Stimulated activated CD4-positive, alpha-beta T cell treated with anti-CD3 and anti-CD28 coated beads, Interleukin-15, amount 100 ng/mL, for 24 hours (primary cell): ENCODE results near the gene INAFM1.
"Not testable (repeated sequence)": the region's sequence is repeated elsewhere in the genome, so short reads cannot be mapped to it uniquely, and the experiment has no call there.

Experiments
- DNase-seq: peaks from one replicate; pipeline ENCODE4 v3.0.0-alpha.2; 2020

Gene INAFM1

GRCh38 chr19:47241919-47242577 lies 32.6 kb upstream of the INAFM1 start:
- no peak for DNase-seq

- no peak for DNase-seq
Observed at GRCh38 chr19:47243364-47243775, 31.3 kb upstream of the INAFM1 start.

DNA sequence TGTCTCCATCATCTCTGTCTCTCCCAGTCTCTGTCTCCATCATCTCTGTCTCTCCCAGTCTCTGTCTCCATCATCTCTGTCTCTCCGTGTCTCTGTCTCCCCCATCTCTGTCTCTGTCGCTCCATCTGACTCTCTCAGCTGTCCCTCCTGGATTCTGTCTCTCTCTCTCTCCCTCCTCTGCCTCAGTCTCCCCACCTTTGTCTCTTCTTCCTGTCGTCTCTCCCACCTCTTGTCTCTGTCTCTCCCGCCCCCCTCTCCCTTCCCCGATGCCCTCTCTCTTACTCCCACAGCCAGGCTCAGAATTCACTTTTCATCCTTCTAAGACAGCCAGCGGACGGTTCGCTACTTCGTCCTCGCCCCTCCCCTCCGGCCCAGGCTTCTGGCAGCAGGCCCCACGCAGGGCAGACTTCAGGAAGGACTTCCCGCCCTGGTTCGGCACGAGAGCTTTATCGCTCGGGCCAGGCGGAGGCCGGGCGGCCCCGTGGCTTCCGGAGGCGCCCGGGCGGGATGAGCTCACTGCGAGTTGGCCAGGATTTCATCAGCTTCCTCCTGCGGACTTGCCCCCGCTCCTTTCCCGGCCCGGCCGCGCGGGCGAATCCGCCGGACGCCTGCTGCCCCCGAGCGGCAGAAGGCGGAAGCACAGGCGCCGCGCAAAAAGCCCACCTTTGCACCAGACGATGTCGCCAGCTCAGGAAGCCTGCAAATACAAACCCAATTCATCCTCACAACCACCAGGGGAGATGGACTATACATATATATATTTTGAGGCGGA lies 30.7 kb upstream of the INAFM1 start:
- peak; percentile 93 for DNase-seq

GRCh38 chr19:47247308-47247990 lies 27.2 kb upstream of the INAFM1 start:
- peak; percentile 88 for DNase-seq

DNA sequence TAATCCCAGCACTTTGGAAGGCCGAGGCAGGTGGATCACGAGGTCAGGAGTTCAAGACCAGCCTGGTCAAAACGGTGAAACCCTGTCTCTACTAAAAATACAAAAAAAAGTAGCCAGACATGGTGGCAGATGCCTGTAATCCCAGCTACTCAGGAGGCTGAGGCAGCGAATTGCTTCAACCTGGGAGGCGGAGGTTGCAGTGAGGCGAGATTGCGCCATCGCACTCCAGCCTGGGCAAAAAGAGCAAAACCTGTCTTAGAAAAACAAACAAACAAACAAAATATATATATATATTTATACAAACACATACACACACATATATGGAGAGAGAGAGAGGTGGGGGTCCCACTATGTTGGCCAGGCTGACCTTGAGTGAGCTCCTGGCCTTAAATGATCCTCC lies 21.7 kb upstream of the INAFM1 start:
- not testable (repeated sequence) for DNase-seq

DNA sequence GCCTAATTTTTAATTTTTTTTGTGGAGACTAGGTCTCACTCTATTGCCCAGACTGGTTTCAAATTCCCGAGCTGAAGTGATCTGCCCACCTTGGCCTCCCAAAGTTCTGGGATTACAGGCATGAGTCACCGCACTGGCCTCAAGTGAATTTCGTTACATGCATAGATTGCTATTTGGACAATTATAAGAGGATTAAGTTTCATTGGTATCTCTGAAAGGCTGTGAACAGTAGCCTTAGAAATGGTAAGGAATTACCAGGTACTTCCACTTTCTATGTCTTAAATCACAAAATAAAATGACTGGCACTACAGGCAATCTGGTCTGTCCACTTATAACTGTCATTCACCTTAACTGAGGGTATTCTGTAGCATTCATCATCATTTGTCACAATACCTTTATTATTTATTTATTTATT lies 21.2 kb upstream of the INAFM1 start:
- DNase-seq: no peak

- DNase-seq: no peak
Observed at GRCh38 chr19:47253970-47254369, 20.7 kb upstream of the INAFM1 start.

DNA sequence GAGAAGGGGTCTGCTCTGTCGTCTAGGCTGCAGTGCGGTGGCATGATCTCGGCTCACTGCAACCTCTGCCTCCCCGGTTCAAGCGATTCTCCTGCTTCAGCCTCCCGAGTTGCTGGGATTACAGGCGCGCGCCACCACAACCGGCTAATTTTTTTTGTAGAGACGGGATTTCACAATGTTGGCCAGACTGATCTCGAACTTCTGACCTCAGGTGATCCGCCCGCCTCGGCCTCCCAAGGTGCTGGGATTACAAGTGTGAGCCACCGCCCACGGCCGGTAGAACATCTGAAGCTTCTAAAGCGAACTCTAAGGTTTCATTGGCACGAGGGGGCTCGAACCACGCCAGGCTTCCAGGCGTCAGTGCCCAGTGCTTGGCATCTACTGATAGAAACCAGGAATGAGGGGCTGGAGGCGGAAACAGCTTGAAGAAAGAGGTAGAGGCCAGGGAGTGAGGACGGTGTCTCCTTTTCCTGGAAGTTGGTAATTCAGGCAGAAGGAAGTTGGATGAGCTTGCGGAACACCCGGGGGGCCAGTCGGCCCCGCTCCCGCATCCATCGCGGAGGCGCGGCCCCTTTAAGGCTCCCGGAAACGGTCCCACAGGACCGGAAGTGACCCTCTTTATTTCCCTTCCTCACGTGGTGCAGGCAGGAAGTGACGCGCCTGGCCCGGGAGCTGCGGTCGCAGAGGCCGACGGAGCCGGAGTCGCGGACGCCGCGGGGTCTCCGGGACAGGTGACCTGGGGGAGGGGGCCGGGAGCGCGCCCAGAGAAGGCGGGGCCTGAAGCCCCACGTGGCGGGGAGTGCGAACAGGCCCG lies 18.6 kb upstream of the INAFM1 start, which contains the start of gene CCDC9:
Gene CCDC9 (plus strand): TSS at position 647 of the 814 bp plus-strand sequence. CDS start 1,876 bp downstream, outside the sequence.
- peak; percentile 97 for DNase-seq

GRCh38 chr19:47256693-47257410 lies 17.8 kb upstream of the INAFM1 start:
- DNase-seq: peak; percentile 100

DNA sequence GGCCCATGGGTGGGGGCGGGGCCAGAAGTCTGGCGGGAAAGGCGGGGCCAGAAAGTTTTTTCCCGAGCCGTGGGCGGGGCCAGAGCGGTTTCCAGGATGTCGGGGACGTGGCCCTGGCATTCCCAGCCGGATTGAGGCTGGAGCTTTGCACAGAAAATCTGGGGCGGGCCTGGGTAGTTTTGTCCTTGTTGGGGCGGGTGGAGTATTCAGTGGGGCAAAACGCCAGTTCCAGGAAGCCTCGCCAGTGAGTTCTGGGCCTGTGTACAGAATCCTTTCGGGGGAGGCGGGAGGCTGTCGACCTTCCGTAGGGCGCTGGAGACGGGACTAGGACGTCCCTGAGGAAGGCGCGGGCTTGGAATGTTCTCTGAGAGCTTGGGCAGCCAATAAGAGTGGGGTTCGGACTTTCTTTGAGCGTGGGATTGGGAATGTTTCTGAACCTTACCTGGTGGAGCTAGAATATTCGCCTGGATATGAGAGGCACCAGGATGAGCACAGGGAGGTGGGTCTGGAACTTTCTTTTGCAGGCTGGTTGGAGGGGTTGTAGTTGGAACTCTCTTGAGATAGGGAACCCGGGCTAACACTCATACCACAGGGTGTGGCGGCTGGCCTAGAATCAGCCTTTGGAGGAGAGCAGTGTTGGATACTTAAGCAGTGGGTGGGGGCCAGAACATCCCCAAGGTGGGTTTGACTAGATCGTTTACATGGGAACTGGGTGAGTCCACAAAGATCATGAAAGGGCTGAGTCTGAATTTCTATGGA lies 17.1 kb upstream of the INAFM1 start:
- DNase-seq: no peak

DNA sequence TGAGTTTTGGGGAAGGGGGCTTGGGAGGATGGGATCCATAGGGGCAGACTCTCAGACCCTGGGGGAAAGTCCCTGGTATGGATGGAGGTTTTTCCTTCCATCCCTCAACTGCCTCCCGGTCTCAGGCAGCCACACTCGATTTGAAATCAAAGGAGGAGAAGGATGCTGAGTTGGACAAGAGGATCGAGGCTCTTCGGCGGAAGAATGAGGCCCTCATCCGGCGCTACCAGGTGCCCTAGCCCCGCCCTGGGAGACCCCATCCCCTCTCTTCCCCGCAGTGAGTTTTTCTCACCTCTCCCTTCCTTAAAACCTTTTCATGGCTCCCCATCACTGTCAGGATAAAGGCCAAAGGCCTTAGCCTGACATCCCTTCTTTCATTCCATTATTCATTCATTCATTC lies 16.3 kb upstream of the INAFM1 start:
- DNase-seq: no peak

DNA sequence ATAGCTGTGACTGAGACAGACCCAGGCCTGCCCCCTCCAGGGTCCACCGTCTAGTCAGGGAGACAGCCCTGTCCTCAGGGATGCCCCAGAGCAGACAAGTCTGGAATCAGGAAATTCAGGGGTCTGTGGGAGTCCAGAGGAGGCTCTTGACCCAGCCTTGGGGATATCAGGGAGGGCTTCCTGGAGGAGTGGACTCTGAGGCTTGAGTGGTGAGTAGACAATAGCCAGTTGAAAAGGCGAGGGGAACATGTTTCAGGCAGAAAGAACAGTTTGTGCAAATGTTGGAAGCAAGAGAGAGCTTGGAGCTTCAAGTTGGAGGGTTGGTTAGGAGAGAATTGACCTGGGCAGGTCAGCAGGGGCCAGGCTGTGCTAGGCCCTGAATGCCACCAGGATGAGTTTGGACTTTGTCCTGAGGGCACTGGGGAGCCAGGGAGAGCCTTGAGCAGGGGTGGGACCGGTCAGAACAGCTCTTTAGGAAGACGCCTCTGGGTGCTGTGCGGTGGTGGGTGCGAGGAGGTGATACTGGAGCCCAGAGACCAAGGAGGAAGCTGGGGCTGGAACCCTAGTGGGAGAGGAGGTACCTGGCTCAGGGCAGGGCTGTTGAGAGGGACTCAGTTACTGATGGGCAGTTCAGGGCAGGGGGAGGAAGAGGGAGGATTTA lies 15.7 kb upstream of the INAFM1 start:
- no peak for DNase-seq

- DNase-seq: no peak
Observed at GRCh38 chr19:47260476-47260875, 14.2 kb upstream of the INAFM1 start.

DNA sequence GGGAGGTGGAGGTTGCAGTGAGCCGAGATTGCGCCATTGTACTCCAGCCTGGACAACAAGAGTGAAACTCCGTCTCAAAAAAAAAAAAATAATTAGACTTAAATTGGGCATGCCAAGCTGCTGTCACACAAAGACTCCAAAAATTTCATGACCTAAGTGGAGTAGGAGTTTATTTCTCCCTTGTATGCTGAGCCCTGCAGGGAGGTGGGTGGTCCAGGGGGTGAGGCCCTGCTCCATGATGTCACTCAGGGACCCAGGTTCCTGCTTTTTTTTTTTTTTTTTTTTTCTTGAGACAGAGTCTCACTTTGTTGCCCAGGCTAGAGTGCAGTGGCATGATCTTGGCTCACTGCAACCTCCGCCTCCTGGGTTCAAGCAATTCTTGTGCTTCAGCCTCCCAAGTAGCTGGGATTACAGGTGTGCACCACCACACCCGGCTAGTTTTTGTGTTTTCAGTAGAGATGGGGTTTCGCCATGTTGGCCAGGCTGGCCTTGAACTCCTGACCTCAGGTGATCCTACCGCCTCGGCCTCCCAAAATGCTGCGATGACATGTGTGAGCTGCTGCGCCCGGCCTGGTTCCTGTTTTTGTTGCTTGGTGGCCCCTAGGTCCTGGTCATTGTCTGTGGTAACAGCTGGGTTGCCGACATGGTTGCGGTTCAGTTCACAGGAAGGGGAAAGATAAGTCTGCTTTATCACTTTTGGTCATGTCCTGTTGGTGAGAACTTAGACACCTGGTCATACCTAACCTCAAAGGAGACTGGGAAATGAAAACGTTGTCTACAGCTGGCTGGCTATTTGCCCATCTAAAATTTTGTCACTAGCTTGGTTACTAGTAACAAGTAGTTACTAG lies 12.5 kb upstream of the INAFM1 start:
- DNase-seq: not testable (repeated sequence)

DNA sequence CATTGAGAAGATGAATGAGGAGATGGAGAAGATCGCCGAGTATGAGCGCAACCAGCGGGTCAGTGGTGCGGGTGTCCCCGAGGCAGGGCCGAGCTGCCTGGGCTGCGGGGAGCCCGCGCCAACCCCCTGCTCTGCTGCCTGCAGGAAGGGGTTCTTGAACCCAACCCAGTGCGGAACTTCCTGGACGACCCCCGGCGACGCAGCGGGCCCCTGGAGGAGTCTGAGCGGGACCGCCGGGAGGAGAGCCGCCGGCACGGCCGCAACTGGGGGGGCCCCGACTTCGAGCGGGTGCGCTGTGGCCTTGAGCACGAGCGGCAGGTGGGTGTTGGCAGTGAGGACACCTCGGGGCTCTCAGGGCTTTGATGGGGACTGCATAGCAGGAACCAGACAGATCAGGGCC lies 10.1 kb upstream of the INAFM1 start:
- no peak for DNase-seq

DNA sequence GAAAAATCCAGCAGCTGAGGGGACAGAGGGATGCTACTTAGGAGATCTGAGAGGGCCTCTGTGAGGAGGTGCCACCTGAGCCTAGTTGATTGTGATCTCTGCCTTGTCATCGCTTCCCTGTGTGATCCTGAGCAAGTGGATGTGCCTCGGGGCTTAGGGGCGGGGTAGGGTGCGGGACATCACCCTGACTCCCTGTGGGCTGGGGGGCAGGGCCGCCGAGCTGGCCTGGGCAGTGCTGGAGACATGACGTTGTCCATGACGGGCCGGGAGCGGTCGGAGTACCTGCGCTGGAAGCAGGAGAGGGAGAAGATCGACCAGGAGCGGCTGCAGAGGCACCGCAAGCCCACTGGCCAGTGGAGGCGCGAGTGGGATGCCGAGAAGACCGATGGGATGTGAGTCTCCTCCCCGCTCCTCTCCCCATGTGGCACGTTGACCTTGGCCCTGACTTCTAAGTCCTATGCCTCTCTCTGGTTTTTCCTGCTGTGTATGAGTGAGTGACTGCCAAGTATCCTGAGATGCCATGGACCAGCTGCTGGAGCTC lies 8.2 kb upstream of the INAFM1 start:
- no peak for DNase-seq

DNA sequence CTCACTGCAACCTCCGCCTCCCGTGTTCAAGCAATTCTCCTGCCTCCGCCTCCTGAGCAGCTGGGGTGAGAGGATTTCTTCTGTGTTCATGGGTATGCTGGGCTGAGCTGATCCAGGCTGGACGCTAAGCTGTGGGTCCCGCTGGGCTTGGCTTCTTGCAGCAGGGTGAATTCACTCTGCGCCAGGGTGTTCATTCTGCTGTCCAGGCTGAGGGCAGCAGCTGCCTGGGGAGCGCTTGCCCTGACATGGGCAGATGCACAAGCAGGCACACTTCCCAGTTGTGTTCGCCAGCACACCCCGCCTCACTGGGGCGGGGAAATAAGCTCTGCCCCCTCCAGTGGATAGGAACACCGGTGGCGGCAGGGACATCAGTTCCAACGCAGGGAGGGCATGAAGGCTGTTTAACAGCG lies 7.3 kb upstream of the INAFM1 start:
- no peak for DNase-seq

DNA sequence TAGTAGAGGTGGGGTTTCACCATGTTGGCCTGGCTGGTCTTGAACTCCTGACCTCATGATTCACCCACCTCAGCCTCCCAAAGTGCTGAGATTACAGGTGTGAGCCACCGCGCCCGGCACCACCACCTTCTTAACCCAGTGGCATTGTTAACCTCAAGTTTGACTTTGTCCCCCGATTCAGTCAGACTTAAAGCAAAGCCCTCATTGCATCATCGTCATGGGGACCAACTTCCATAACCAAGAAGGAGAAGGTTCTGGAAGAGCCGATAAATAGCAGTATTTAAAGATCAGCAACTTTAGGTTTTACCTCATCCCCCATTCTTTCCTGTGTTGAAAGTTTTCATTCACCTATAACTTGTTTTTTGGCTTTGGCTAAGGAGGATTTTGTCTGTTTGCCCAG lies 6.7 kb upstream of the INAFM1 start:
- no peak for DNase-seq

DNA sequence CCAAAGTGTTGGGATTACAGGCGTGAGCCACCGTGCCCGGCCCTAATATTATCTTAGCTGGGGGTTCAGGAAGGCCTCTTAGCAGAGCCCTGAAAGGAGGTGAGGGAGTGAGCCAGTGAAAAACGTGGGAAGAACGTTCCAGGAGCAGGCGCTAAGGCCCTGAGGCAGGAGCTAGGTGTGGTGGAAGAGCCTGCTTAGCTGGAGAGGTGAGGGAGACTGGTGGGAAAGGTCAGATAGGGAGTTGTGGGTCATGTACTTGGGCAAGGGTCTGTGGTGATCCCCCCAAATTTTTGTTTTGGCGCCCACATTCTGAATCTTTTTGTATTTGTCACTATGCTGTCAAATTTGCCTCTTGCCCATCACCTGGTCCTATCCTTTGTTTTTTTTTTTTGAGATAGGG lies 5.1 kb upstream of the INAFM1 start:
- no peak for DNase-seq

DNA sequence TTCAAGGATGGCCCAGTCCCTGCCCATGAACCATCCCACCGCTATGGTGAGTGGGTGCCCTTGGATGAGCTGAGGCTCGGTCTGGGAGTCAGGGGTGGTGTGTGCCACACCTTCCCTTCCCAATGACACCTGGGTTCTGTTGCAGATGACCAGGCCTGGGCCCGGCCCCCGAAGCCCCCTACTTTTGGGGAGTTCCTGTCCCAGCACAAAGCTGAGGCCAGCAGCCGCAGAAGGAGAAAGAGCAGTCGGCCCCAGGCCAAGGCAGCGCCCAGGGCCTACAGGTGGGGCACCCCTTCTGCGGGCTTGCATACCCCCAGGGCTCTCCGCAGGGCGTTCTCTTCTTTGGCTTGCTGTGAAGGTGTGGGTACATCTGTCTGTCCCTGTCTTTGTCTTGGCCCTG lies 4.3 kb upstream of the INAFM1 start:
- DNase-seq: no peak
